GM18951 (cell line): ENCODE measurements around the gene SYNE2.

ENCODE experiments used
- POLR2A ChIP-seq: IDR thresholded peaks from 4 replicates; pipeline ENCODE4 v1.6.1; 2011; ENCODE audit warnings: mild to moderate bottlenecking; ENCODE audit not compliant: insufficient read length, insufficient read depth; ENCODE audit errors: extremely low read depth
- in situ Hi-C: fragments of 300-500 bp; cut with MboI; formaldehyde crosslinking; loops from one replicate; pipeline ENCODE4 v1.12.0; 2022; ENCODE audit warnings: low sequenced_read_pairs, mixed read lengths, inconsistent platforms; ENCODE audit not compliant: unreplicated experiment

SYNE2 gene

DNA sequence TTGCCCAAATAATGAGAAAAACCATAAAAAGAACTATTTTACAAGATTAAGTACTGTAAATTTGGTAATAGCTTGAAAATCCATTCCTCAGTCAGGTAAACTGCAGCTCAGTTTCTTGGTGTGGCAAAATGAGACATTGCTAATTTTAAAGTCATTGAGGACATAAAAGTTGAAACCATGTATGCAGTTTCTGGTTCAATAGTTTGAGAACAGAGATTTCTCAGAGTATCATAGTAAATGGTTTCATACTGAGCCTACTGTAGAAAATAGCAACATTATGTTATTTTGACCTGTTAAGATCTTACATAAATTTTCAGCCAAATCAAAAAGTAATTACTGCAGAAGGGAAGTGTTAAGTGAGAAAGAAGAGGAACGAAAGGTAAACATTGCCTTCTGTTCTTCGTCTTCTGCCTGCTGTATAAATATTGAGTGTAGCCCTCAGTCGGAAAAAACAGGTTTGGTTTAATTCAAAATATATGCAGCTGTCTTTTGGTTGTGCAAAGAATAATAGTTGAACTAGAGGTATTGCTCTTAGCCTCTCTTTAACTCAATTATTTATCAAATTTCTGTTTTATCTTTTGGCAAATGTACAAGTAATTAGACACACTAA, 119.6 kb downstream of the SYNE2 start:
- in situ Hi-C loops: no loop called here
- no peak for TF ChIP-seq POLR2A

DNA sequence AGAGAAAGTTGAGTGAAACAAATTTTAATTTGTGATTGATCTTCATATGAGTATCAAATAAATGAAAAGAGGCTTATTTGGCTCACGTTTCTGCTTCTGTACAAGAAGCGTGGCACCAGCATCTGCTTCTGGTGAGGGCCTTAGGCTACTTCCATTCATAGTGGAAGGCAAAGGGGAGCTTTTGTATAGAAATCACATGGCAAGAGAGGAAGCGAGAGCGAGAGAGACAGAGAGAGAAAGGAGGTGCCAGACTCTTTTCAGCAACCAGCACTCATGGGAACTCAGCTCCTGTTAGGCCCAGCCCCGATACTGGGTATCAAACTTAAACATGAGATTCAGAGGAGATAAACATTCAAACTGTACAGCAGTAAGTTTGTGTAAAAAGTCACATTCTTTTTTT, 121.4 kb downstream of the SYNE2 start:
- in situ Hi-C loops: no loop called here
- no peak for TF ChIP-seq POLR2A

DNA sequence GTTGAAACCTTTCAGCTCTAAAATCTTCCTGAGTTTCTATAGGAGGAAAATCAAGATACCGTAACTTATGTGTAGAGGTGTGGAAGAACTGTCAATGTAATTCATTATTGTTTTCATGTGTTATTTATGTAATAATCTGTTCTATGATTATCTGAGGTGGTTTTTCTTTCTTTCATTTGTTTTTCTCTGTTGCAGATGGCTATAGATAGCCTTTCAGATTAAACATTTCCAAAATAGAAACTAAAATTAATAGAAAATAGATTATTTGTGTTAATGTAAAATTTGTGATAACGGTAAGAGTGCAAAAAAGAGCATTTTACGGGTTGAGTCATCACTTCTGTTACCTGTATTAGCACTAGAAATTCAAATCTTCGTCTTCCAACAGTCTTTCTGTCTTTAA, 128.8 kb downstream of the SYNE2 start:
- no peak for TF ChIP-seq POLR2A
- in situ Hi-C loops: no loop called here

DNA sequence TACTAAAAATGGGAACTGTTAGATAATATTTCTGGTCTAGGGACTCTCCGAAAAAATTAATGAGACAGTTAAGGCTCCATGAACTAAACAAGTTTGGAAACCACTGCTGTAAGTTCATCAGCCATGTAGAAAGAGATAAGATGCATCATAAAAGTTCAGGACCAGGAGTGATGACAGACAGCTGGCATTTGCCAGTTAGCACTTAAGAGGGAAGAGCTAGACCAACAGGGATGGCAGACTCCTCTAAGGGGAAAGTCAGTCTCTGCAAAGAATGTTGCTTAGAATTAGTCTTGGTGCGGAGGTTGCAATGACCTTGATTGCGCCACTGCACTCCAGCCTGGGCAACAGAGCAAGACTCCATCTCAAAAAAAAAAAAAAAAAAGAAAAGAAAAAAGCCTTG, 129.4 kb downstream of the SYNE2 start:
- in situ Hi-C loops: no loop called here
- TF ChIP-seq POLR2A: no peak

DNA sequence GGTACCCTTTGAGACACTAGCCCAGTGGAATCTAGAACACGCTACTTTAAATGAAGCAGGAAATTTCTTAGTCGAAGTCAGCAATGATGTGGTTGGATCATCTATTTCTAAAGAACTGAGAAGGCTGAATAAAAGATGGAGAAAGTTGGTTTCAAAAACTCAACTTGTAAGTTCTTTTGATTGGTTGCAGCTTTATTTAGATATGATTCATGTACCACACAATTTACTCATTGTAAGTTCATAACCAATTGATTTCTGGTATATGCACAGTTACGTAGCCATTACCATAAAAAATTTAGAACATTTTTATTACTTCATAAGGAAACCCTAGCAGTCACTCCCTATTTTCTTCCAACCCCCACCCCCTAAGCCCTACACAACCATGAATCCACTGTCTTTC, 129.8 kb downstream of the SYNE2 start:
- in situ Hi-C loops: no loop called here
- no peak for TF ChIP-seq POLR2A

DNA sequence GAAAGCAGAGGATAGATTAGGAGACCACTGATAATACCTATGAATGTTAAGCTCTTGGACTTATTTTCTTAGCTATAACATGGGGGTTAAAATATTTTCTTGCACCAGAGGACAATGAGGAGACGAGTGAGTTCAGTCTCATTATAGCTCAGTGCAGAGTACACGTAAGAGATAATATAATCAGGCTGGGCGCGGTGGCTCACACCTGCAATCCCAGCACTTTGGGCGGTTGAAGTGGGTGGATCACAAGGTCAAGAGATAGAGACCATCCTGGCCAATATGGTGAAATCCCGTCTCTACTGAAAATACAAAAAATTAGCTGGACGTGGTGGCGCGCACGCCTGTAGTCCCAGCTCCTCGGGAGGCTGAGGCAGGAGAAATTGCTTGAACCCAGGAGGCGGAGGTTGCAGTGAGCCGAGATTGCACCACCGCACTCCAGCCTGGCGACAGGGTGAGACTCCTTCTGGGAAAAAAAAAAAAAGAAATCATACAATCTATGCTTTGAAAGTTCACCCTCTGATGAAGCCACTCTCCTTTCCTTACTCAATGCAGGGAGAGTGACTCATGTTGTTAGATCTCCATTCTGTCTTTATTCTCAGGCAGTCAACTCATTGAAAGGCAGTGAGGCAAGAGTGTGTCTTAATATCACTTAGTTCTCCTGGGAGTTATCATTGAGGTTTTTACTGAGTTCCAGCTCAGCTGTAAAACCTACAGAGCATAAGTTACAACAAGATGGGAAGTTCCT, 134.2 kb downstream of the SYNE2 start:
- in situ Hi-C loops: no loop called here
- TF ChIP-seq POLR2A: no peak

DNA sequence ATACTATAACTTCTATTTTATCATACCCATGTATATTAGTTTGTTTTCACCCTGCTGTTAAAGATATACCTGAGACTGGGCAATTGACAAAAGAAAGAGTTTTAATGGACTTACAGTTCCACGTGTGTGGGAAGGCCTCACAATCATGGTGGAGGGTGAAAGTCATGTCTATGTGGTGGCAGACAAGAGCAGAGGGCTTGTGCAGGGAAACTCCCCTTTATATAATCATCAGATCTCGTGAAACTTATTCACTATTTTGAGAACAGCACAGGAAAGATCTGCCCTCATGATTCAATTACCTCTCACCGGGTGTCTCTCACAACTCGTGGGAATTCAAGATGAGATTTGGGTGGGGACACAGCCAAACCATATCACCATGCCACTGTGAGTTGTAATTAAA, 135.8 kb downstream of the SYNE2 start:
- TF ChIP-seq POLR2A: no peak
- in situ Hi-C loops: no loop called here

DNA sequence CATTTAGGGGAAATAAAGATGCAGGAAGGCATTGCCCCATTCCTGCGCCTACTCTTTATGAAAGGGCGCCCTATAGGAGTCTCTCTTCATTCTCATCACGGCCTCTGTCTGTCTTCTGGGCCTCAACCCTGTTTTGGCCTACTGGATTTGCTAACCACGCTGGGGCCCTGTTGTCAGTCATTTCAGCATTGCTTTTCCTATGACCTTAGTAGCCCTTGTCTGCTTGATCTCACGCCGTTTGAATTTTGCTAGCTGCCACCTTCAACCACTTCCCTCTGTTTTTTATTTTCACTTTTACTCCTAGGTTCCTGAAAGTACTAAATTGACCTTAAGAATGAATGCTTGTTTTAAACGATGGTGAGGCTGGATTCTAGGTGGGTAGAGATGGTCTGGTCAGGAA, 139.0 kb downstream of the SYNE2 start:
- TF ChIP-seq POLR2A: no peak
- in situ Hi-C loops: no loop called here

DNA sequence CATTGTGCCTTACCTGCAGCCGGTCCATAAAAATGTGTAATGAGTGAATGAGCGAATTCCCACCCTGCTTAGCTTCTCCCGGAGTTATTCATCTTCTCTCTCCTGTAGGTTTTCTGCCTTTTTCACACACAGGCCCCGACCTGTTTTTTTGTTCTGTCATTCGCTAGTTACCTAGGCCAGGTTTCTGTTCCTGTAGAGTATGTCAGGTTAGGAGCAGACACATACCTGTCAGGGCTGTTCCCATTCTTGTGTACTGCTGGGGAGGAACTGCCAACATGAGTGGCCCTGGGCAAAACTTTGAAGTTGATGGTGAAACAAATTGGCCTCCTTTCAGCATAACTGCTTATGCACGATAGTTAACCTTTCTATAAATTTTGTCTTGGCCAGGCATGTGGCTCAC, 140.1 kb downstream of the SYNE2 start:
- in situ Hi-C loops: no loop called here
- TF ChIP-seq POLR2A: no peak

DNA sequence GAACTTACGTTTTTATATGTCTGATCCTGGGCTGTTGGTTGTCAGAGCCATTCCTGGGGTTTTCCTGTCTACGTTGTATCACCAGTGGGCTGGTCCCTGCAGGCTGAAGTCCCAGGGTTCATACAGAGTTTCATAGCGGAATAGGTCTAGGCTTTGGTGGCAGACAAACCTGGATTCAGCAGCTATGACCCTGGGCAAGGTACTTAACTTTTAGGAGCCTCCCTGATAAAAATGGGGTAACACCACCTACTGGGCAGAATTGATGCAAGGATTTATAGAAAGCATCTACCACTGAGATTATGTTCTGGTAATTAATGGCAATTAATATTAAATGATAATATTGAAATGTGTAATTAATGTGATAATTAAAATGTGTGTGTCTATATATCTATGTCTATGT, 141.2 kb downstream of the SYNE2 start:
- TF ChIP-seq POLR2A: no peak
- in situ Hi-C loops: no loop called here

DNA sequence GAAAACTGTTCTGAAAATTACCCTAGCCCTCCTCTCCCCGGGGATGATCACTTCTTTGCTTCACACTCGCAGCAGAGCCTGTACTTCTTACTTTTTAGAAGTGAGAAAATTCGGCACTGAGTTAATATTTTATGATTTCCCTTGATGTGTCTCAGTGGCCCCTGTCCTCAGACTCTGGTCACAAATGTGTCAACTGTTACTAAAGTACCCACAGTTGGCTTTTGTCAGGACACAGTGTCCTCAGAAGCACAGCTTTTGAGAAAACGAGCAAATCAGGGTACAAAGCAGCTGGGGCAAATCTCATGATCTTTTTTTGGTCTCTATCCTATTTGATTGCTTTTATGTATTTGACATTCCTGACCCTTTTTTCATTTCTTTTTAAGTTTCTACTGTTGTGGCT, 142.5 kb downstream of the SYNE2 start:
- no peak for TF ChIP-seq POLR2A
- in situ Hi-C loops: no loop called here

DNA sequence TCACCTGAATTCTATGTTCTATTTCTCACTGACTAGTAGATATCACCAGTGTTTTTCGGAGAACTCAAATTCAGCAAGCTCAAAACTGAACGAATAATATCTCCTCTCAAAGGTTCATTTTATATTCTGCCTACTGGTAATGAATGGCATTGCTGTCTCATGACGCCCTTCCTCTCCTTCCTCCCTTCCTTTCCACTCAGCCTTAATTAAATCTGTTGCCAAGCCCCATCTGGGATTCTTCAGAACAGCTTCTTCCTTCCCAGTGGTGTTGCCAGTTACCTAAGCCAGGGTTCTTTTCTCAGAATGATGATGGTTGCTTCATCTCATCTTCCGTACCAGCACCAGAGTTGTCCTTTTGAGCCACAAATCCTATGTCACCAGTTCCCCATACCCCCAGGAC, 143.2 kb downstream of the SYNE2 start:
- TF ChIP-seq POLR2A: no peak
- in situ Hi-C loops: no loop called here

DNA sequence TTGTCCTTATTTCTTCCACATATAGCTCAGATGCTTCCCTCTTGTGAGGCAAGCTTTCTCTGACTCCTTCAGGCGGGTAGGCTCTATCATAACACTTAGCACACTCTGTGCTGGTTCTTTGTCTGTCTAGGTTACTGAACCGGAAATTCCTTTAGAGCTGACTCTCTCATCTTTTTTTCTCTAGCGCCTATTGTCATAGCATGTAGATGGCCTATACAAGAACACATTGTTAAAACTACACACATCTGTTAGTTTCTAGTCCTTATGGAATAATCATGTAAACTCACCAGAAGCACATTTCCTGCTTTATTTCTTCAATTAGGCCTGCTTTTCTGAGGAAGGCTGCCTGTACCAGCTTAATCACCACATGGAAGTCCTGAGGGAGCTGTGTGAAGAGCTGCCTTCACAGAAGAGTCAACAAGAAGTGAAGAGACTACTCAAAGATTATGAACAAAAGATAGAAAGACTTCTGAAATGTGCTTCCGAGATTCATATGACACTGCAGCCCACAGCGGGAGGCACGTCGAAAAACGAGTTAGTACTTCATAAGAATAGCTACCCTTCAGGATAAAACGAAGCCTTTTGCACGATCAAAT, 143.9 kb downstream of the SYNE2 start:
- in situ Hi-C loops: no loop called here

DNA sequence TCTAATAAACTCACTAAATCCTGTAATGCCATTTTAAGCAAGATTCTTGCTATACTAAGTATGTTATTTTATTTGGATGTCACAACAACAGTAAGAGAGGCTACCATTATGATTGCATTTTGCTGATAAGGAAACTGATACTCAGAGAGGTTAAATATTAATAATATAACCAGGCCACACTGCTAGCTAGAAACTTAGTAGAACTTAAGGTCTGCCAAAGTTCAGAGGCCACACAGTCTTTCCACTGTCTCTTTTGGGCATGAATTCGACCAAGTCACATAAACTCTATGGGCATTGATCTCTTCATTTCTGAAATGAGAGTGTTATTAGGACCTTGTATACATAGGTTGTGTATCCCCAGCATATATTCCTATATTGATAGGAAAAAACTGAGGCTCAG, 147.9 kb downstream of the SYNE2 start:
- in situ Hi-C loops: no loop called here
- no peak for TF ChIP-seq POLR2A

More for the DNA sequence above, 143.9 kb downstream of the SYNE2 start:
- no peak for TF ChIP-seq POLR2A

DNA sequence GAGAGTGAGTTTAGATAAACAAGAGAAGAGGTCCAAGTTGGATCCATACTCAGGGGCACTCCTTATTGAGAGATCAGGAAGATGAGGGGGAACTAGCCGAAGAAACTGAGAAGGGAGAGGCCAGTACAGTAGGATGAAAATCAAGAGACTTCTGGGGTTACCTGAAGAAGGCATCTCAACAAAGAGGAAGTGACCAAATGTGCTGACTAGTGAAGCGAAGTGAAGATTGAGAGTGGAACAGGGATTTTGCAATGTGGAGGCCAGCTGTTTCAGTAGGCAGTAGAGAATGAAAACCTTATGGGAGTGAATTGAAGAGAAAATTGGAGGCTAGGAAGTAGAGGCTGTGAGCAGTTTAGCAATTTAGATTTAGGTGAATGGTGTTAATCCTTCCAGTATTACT, 153.0 kb downstream of the SYNE2 start:
- in situ Hi-C loops: no loop called here
- no peak for TF ChIP-seq POLR2A

DNA sequence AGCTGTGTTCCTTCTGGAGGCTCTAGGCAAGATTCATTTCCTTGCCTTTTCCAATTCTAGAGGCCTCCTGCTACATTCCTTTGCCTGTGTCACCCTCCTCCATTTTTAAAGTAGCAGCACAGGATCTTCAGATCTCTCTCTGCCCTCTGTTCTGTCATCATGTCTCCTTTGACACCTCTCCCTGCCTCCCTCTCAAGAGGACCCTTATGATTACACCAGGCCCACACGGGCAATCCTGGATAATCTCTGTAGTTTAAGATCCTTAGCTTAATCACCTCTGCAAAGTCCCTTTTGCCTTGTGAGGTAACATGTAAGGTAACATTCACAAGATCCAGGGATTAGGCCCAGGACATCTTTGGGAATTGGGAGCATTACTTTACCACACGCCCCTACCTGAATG, 155.2 kb downstream of the SYNE2 start:
- in situ Hi-C loops: no loop called here
- no peak for TF ChIP-seq POLR2A
